NCI-H1105 treated with DMSO at 0.1 percent for 48 hours (cell line): ENCODE measurements around the gene INTS3.
"Not testable (repeated sequence)": the region's sequence is repeated elsewhere in the genome, so short reads cannot be mapped to it uniquely, and the experiment has no call there.

Experiments used
- DNase-seq: peaks from one replicate; lab custom pipeline; 2025; lab: John Stamatoyannopoulos, UW

INTS3 gene

GRCh38 chr1:153711026-153711425, 16.8 kb upstream of the INTS3 start:
- no peak for DNase-seq

GRCh38 chr1:153716211-153716610, 11.6 kb upstream of the INTS3 start:
- DNase-seq = not testable (repeated sequence)

GRCh38 chr1:153717330-153717729, 10.5 kb upstream of the INTS3 start:
- no peak for DNase-seq

- DNase-seq = no peak
These were observed 4.2 kb upstream of the INTS3 start for GRCh38 chr1:153723687-153724086.

GRCh38 chr1:153724634-153725033, 3.2 kb upstream of the INTS3 start:
- DNase-seq = not testable (repeated sequence)

- peak; percentile 41 for DNase-seq
These were observed 636 bp downstream of the INTS3 start for GRCh38 chr1:153728305-153729066.

GRCh38 chr1:153730468-153730988, 2.7 kb downstream of the INTS3 start:
- DNase-seq = no peak

GRCh38 chr1:153733970-153734369, 6.1 kb downstream of the INTS3 start:
- no peak for DNase-seq

GRCh38 chr1:153734396-153735089, 6.7 kb downstream of the INTS3 start:
- no peak for DNase-seq

GRCh38 chr1:153735090-153735420, 7.2 kb downstream of the INTS3 start:
- DNase-seq = no peak

- DNase-seq = no peak
These were observed 14.1 kb downstream of the INTS3 start for GRCh38 chr1:153741986-153742385.

- DNase-seq = no peak
These were observed 14.7 kb downstream of the INTS3 start for GRCh38 chr1:153742411-153743142.

- no peak for DNase-seq
These were observed 17.6 kb downstream of the INTS3 start for GRCh38 chr1:153745417-153745816.

GRCh38 chr1:153746174-153746573, 18.3 kb downstream of the INTS3 start:
- DNase-seq = no peak

- no peak for DNase-seq
These were observed 21.1 kb downstream of the INTS3 start for GRCh38 chr1:153748903-153749302.

GRCh38 chr1:153749408-153750005, 21.7 kb downstream of the INTS3 start:
- peak; percentile 78 for DNase-seq

- DNase-seq = no peak
These were observed 22.5 kb downstream of the INTS3 start for GRCh38 chr1:153750026-153750995.

GRCh38 chr1:153752072-153752471, 24.2 kb downstream of the INTS3 start:
- DNase-seq = no peak

- no peak for DNase-seq
These were observed 24.8 kb downstream of the INTS3 start for GRCh38 chr1:153752571-153753195.

- DNase-seq = no peak
These were observed 26.4 kb downstream of the INTS3 start for GRCh38 chr1:153754266-153754665.

GRCh38 chr1:153760440-153760839, 32.6 kb downstream of the INTS3 start:
- no peak for DNase-seq
